OCI-LY3 (cell line): ENCODE results near the gene ZCCHC14.
"Not testable (repeated sequence)": the region's sequence is repeated elsewhere in the genome, so short reads cannot be mapped to it uniquely, and the experiment has no call there.

Experiments used
- H2AFZ ChIP-seq: fragments of 200-600, 300-600 bp; shearing (Covaris generic); 2 replicates; pipeline ENCODE4 v1.6.0; 2014; ENCODE audit warnings: antibody characterized with exemption, low read depth, low read length
- H3K27ac ChIP-seq: fragments of 200-600, 300-600 bp; sonication (generic); 2 replicates; pipeline ENCODE4 v1.5.1; 2014; ENCODE audit warnings: mild to moderate bottlenecking, low read length, moderate library complexity, mixed read lengths
- H3K27me3 ChIP-seq: fragments of 200-600, 300-600 bp; sonication (generic); 2 replicates; pipeline ENCODE4 v1.6.1; 2014; ENCODE audit warnings: low read depth, low read length, mixed read lengths
- H3K36me3 ChIP-seq: fragments of 200-600, 300-600 bp; sonication (generic); replicated peaks from 2 replicates; pipeline ENCODE3; 2014; ENCODE audit warnings: low read depth, low read length, mixed read lengths
- H3K4me1 ChIP-seq: fragments of 300-600, 200-600 bp; sonication (generic); 2 replicates; pipeline ENCODE4 v1.6.1; 2014; ENCODE audit warnings: low read length, mixed read lengths
- H3K4me2 ChIP-seq: fragments of 200-600, 300-600 bp; sonication (generic); 2 replicates; pipeline ENCODE4 v1.6.1; 2014; ENCODE audit warnings: low read length, mixed read lengths
- H3K4me3 ChIP-seq: fragments of 300-600, 200-600 bp; sonication (generic); 2 replicates; pipeline ENCODE4 v1.5.1; 2014; ENCODE audit warnings: antibody characterized with exemption, mild to moderate bottlenecking, low read length, moderate library complexity
- H3K79me2 ChIP-seq: fragments of 300-600, 200-600 bp; shearing (Covaris generic); 2 replicates; pipeline ENCODE4 v1.6.1; 2014; ENCODE audit warnings: mild to moderate bottlenecking, low read length, mixed read lengths
- H3K9ac ChIP-seq: fragments of 300-600, 200-600 bp; shearing (Covaris generic); 2 replicates; pipeline ENCODE4 v1.6.0; 2014; ENCODE audit warnings: mild to moderate bottlenecking, low read length, moderate library complexity
- H3K9me3 ChIP-seq: fragments of 200-600, 300-600 bp; shearing (Covaris generic); 2 replicates; pipeline ENCODE4 v1.6.1; 2014; ENCODE audit warnings: low read length, mixed read lengths; ENCODE audit not compliant: insufficient read depth
- H4K20me1 ChIP-seq: fragments of 200-600, 300-600 bp; sonication (generic); 2 replicates; pipeline ENCODE4 v1.6.1; 2016; ENCODE audit warnings: low read length, mixed read lengths; ENCODE audit not compliant: insufficient read depth
- CTCF ChIP-seq: fragments of 200-600, 300-600 bp; sonication (generic); IDR thresholded peaks from 2 replicates; pipeline ENCODE4 v1.5.1; 2014; ENCODE audit warnings: antibody characterized with exemption, low read length, low read depth
- EZH2phosphoT487 ChIP-seq: fragments of 200-600 bp; shearing (Covaris generic); IDR thresholded peaks from 2 replicates; pipeline ENCODE4 v1.6.1; 2018; ENCODE audit warnings: antibody characterized with exemption, mixed run types, low read depth

ZCCHC14 gene

GRCh38 chr16:87382023-87382785 is 110.6 kb downstream of the ZCCHC14 start:
- Histone ChIP-seq H4K20me1 (peaks cover 13% of the 10 kb centered on the region), H3K4me2 (peak overlapping the region; percentile 79), H3K4me3 (peak overlapping the region; percentile 80), H3K4me1 (peaks cover 22% of the 10 kb centered on the region), H3K9ac (peak overlapping the region; percentile 59), H3K79me2 (peaks cover 54% of the 10 kb centered on the region), H3K9me3 (no peaks in the 10 kb centered on the region), H3K27me3 (no peaks in the 10 kb centered on the region), H3K27ac (no peak overlapping the region), H2AFZ (no peak overlapping the region), H3K36me3 (peaks cover 3% of the 10 kb centered on the region)
- no peak for TF ChIP-seq EZH2phosphoT487
- no peak for TF ChIP-seq CTCF

GRCh38 chr16:87380881-87381280 is 111.9 kb downstream of the ZCCHC14 start:
- peaks cover 22% of the 10 kb centered on the region for H3K4me1 ChIP-seq
- no peak overlapping the region for H2AFZ ChIP-seq
- H3K4me3 ChIP-seq, result no peak overlapping the region
- H3K27ac ChIP-seq, result no peak overlapping the region
- TF ChIP-seq EZH2phosphoT487, result no peak
- TF ChIP-seq CTCF, result no peak
- peaks cover 3% of the 10 kb centered on the region for H3K36me3 ChIP-seq
- H3K9ac ChIP-seq, result no peak overlapping the region
- H4K20me1 ChIP-seq, result peaks cover 23% of the 10 kb centered on the region
- H3K27me3 ChIP-seq, result no peaks in the 10 kb centered on the region
- peaks cover 68% of the 10 kb centered on the region for H3K79me2 ChIP-seq
- no peak overlapping the region; the same call in 1 of the 2 replicates for H3K4me2 ChIP-seq
- no peaks in the 10 kb centered on the region for H3K9me3 ChIP-seq

GRCh38 chr16:87380403-87380802 is 112.4 kb downstream of the ZCCHC14 start:
- no peak overlapping the region for H3K27ac ChIP-seq
- peaks cover 3% of the 10 kb centered on the region for H3K36me3 ChIP-seq
- H3K4me2 ChIP-seq, result no peak overlapping the region
- H3K27me3 ChIP-seq, result no peaks in the 10 kb centered on the region
- peaks cover 22% of the 10 kb centered on the region for H3K4me1 ChIP-seq
- no peak overlapping the region for H3K9ac ChIP-seq
- H3K9me3 ChIP-seq, result no peaks in the 10 kb centered on the region
- no peak overlapping the region for H3K4me3 ChIP-seq
- H4K20me1 ChIP-seq, result peaks cover 27% of the 10 kb centered on the region
- TF ChIP-seq CTCF, result no peak
- TF ChIP-seq EZH2phosphoT487, result no peak
- H2AFZ ChIP-seq, result no peak overlapping the region
- H3K79me2 ChIP-seq, result peaks cover 72% of the 10 kb centered on the region

GRCh38 chr16:87379312-87379752 is 113.5 kb downstream of the ZCCHC14 start:
- not testable (repeated sequence) for H3K9ac ChIP-seq

More at GRCh38 chr16:87379312-87379752, 113.5 kb downstream of the ZCCHC14 start:
- not testable (repeated sequence) for H3K4me3 ChIP-seq, H3K27ac ChIP-seq, H3K27me3 ChIP-seq, H3K4me2 ChIP-seq, H3K9me3 ChIP-seq, H2AFZ ChIP-seq, H3K36me3 ChIP-seq
- Histone ChIP-seq H4K20me1 (peaks cover 30% of the 10 kb centered on the region), H3K4me1 (peaks cover 18% of the 10 kb centered on the region), H3K79me2 (peaks cover 78% of the 10 kb centered on the region)
